ENCODE data around the gene TNFAIP8L1.

DNA sequence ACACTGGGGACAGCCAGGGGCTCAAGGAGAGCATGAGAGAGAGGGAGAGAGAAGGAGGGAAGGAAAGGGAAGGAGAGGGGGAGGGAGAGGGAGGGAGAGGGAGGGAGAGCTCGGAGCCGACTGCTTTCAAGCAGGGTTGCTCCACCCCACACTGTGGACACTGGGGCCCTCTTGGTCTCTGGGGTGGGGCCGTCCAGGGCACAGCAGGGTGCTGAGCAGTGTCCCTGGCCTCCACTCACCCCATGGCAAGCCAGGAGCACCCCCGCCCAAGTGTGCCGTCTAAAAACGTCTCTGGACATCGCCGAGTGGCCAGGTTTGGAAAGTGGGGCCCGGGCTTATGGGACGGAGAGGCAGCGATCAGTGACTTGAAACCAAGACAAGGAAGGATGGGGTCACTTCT, 63.4 kb downstream of the TNFAIP8L1 start:
- TF ChIP-seq, protein P1, sequence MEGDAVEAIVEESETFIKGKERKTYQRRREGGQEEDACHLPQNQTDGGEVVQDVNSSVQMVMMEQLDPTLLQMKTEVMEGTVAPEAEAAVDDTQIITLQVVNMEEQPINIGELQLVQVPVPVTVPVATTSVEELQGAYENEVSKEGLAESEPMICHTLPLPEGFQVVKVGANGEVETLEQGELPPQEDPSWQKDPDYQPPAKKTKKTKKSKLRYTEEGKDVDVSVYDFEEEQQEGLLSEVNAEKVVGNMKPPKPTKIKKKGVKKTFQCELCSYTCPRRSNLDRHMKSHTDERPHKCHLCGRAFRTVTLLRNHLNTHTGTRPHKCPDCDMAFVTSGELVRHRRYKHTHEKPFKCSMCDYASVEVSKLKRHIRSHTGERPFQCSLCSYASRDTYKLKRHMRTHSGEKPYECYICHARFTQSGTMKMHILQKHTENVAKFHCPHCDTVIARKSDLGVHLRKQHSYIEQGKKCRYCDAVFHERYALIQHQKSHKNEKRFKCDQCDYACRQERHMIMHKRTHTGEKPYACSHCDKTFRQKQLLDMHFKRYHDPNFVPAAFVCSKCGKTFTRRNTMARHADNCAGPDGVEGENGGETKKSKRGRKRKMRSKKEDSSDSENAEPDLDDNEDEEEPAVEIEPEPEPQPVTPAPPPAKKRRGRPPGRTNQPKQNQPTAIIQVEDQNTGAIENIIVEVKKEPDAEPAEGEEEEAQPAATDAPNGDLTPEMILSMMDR (IDR thresholded peaks at IDR 0.05; ENCODE audit: borderline replicate concordance, extremely low read depth, low read length, poor library complexity, severe bottlenecking), result no peak
- no peak for TF ChIP-seq EZH2 (IDR thresholded peaks at IDR 0.05; ENCODE audit: borderline replicate concordance, low read depth, low read length, severe bottlenecking)
